Measurements from ENCODE around the gene MYO9A.

The MYO9A gene

GRCh38 chr15:72009222-72009621 is 108.7 kb downstream of the MYO9A start (continued):
- no peak for TF ChIP-seq HIC1 (tag by site-specific recombination; IDR thresholded peaks at IDR 0.05)
- no peak for TF ChIP-seq ZNF776 (tag by site-specific recombination; IDR thresholded peaks at IDR 0.05; ENCODE audit: borderline replicate concordance)

- Histone ChIP-seq H3K4me1 (ENCODE audit: control insufficient read depth, insufficient read depth, low read length) (peaks cover 5% of the 10 kb centered on the region), H3K9me3 (ENCODE audit: control insufficient read depth, insufficient read depth, low read depth, low read length) (no peaks in the 10 kb centered on the region), H3K4me3 (ENCODE audit: low read depth, low read length) (no peak overlapping the region), H3K36me3 (ENCODE audit: control insufficient read depth in 2 of 2, insufficient read depth in 1 of 2, low read length in 2 of 2) (peaks cover 4 to 20% of the 10 kb centered on the region in 2 experiments), H3K27ac (ENCODE audit: extremely low read depth, low read depth, low read length) (no peak overlapping the region)
- CTCF ChIA-PET: no interaction called here
- POLR2A ChIA-PET: no interaction called here
- no peak for TF ChIP-seq ZNF645 (tag by site-specific recombination; IDR thresholded peaks at IDR 0.05)
- no peak for TF ChIP-seq GLIS1 (tag by site-specific recombination; IDR thresholded peaks at IDR 0.05)
- no peak for TF ChIP-seq ZNF837 (tag by site-specific recombination; IDR thresholded peaks at IDR 0.05)
- TF ChIP-seq FEZF1 (tag by site-specific recombination; IDR thresholded peaks at IDR 0.05): no peak
- TF ChIP-seq ZNF398 (tag by site-specific recombination; IDR thresholded peaks at IDR 0.05): no peak
- TF ChIP-seq GLIS2 (tag by site-specific recombination; IDR thresholded peaks at IDR 0.05): no peak
- TF ChIP-seq ZSCAN5A (tag by site-specific recombination; IDR thresholded peaks at IDR 0.05): no peak
- no peak for TF ChIP-seq SCRT1 (tag by site-specific recombination; IDR thresholded peaks at IDR 0.05; ENCODE audit: borderline replicate concordance)
- TF ChIP-seq ZNF664 (tag by site-specific recombination; IDR thresholded peaks at IDR 0.05): no peak
- no peak for TF ChIP-seq ZNF670 (tag by site-specific recombination; IDR thresholded peaks at IDR 0.05; ENCODE audit: low read depth)
- no peak for TF ChIP-seq ZNF510 (tag by site-specific recombination; IDR thresholded peaks at IDR 0.05; ENCODE audit: insufficient replicate concordance)
- TF ChIP-seq ZNF341 (tag by site-specific recombination; IDR thresholded peaks at IDR 0.05; ENCODE audit: low read depth): no peak
- TF ChIP-seq MYNN (tag by site-specific recombination; IDR thresholded peaks at IDR 0.05; ENCODE audit: borderline replicate concordance): no peak
- no peak for TF ChIP-seq ZFHX2 (tag by site-specific recombination; conservative IDR thresholded peaks at IDR 0.05)
- no peak for TF ChIP-seq ZNF701 (tag by site-specific recombination; IDR thresholded peaks at IDR 0.05)
- no peak for TF ChIP-seq IKZF3 (tag by site-specific recombination; IDR thresholded peaks at IDR 0.05)
- no peak for TF ChIP-seq ZBTB8A (tag by site-specific recombination; IDR thresholded peaks at IDR 0.05)
- TF ChIP-seq KLF1 (tag by site-specific recombination; IDR thresholded peaks at IDR 0.05): no peak
- no peak for TF ChIP-seq RBAK (tag by site-specific recombination; IDR thresholded peaks at IDR 0.05)
- TF ChIP-seq OSR2 (tag by site-specific recombination; IDR thresholded peaks at IDR 0.05): no peak
Observed at GRCh38 chr15:72006382-72006781, 111.6 kb downstream of the MYO9A start.
